K562 (cell line): ENCODE results near the gene RPP38. TPM values are rescaled to one million over a fixed set of nuclear protein-coding genes. Genes with fewer than 3 reads are reported as not detected.

Experiments used
- ERF ChIP-seq: fragments of 450-650 bp; formaldehyde crosslinking; IDR thresholded peaks from 2 replicates; pipeline ENCODE4 v1.4.0; 2020; ENCODE audit warnings: mild to moderate bottlenecking, mixed read lengths
- EWSR1 ChIP-seq: fragments of 450-650 bp; IDR thresholded peaks from 2 replicates; pipeline ENCODE4 v1.6.1; 2018; ENCODE audit warnings: borderline replicate concordance, mild to moderate bottlenecking, low read depth, moderate library complexity; ENCODE audit not compliant: partially characterized antibody
- GABPB1 ChIP-seq: sonication (generic); formaldehyde crosslinking; IDR thresholded peaks from 2 replicates; pipeline ENCODE4 v1.8.0; 2022; ENCODE audit warnings: mild to moderate bottlenecking, missing genetic modification reagents
- HDAC6 ChIP-seq: IDR thresholded peaks from 2 replicates; pipeline ENCODE4 v1.6.1; 2012; ENCODE audit warnings: low read depth, mild to moderate bottlenecking, control low read depth, inconsistent platforms, low read length, moderate library complexity
- KLF13 ChIP-seq: fragments of 450-650 bp; IDR thresholded peaks from 2 replicates; pipeline ENCODE4 v1.6.1; 2016; ENCODE audit warnings: missing genetic modification characterization, low read depth, mild to moderate bottlenecking, missing compliant biosample characterization, moderate library complexity, borderline replicate concordance
- MGA ChIP-seq: fragments of 450-650 bp; IDR thresholded peaks from 2 replicates; pipeline ENCODE4 v1.6.1; 2016; ENCODE audit warnings: mild to moderate bottlenecking, moderate library complexity
- NR2C1 ChIP-seq, 2 experiments: fragments of 450-650 bp; IDR thresholded peaks; 2 replicates each; pipeline ENCODE4 v1.6.1; 2017; ENCODE audit warnings: mild to moderate bottlenecking in 2 of 2, antibody characterized with exemption in 1 of 2, inconsistent platforms in 1 of 2, missing compliant biosample characterization in 1 of 2, missing genetic modification characterization in 1 of 2
- POLR2H ChIP-seq: IDR thresholded peaks from 2 replicates; pipeline ENCODE4 v1.6.1; 2016; ENCODE audit warnings: missing genetic modification characterization, low read depth, mild to moderate bottlenecking, control low read depth, missing compliant biosample characterization, moderate library complexity
- RBM25 ChIP-seq: fragments of 200-400 bp; formaldehyde crosslinking; IDR thresholded peaks from 2 replicates; pipeline ENCODE4 v1.6.1; 2018; ENCODE audit warnings: low read length, low read depth, moderate library complexity; ENCODE audit not compliant: severe bottlenecking
- SMAD3 ChIP-seq: fragments of 450-650 bp; formaldehyde crosslinking; conservative IDR thresholded peaks from 2 replicates; pipeline ENCODE4 v1.4.0; 2020; ENCODE audit warnings: mild to moderate bottlenecking
- ZNF143 ChIP-seq: sonication (generic); formaldehyde crosslinking; IDR thresholded peaks from 2 replicates; pipeline ENCODE4 v1.9.0; 2022; ENCODE audit warnings: mild to moderate bottlenecking, missing genetic modification reagents
- ZNF695 ChIP-seq: fragments of 450-650 bp; formaldehyde crosslinking; IDR thresholded peaks from 2 replicates; pipeline ENCODE4 v1.4.0; 2020; ENCODE audit warnings: mild to moderate bottlenecking, moderate library complexity
- polyA plus RNA-seq, 8 experiments: library from polyadenylated mRNA; depleted of rRNA in 4 of 8; stranded (reverse) in 5 of 8; unstranded in 3 of 8; fragments of >200 nt; fragmentation: Nextera tagmentation in 2 of 8; fragmentation: Illumina TruSeq in 1 of 8; extraction: Ambion mirVana in 2 of 8; extraction: Trizol in 1 of 8; gene quantifications; 2 replicates each; pipeline versions ENCODE4 v1.2.1 to v1.2.3, GENCODE V29; 2011 to 2014; ENCODE audit warnings: inconsistent platforms in 1 of 8, missing spikeins in 1 of 8
- total RNA-seq, 7 experiments: library from RNA; depleted of rRNA in 6 of 7; stranded (reverse); fragments of >200 nt in 6 of 7; fragmentation: Illumina TruSeq in 2 of 7; extraction: Trizol in 2 of 7; gene quantifications; 2 replicates each; pipeline versions ENCODE4 v1.2.1 to v1.2.3, GENCODE V29; 2011 to 2021; ENCODE audit warnings: low replicate concordance in 1 of 7
- TF ChIP-seq, protein P1 (sequence below): fragments of 450-650 bp; formaldehyde crosslinking; conservative IDR thresholded peaks from 2 replicates; pipeline ENCODE4 v1.4.0; 2022; ENCODE audit warnings: mild to moderate bottlenecking, missing genetic modification characterization

Gene RPP38
- total and polyA plus RNA-seq, 9 of the 15 experiments (the other 6 are each of a cell fraction or from before 2014, with no cell fraction given) = 26.3 to 58.6 (median 33.8) TPM

- peak; percentile 99 for TF ChIP-seq RBM25
- no peak for TF ChIP-seq ZNF695 (CRISPR knock-in tag)
- no peak for TF ChIP-seq EWSR1
- no peak for TF ChIP-seq GABPB1 (CRISPR knock-in tag)
- TF ChIP-seq, protein P1, sequence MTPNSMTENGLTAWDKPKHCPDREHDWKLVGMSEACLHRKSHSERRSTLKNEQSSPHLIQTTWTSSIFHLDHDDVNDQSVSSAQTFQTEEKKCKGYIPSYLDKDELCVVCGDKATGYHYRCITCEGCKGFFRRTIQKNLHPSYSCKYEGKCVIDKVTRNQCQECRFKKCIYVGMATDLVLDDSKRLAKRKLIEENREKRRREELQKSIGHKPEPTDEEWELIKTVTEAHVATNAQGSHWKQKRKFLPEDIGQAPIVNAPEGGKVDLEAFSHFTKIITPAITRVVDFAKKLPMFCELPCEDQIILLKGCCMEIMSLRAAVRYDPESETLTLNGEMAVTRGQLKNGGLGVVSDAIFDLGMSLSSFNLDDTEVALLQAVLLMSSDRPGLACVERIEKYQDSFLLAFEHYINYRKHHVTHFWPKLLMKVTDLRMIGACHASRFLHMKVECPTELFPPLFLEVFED (CRISPR knock-in tag) = no peak
- TF ChIP-seq ERF (CRISPR knock-in tag) = no peak
- no peak for TF ChIP-seq SMAD3
- TF ChIP-seq POLR2H (tag) = no peak
- peak; percentile 91; the same call in 1 of the 2 replicates for TF ChIP-seq KLF13
- no peak for TF ChIP-seq ZNF143 (CRISPR knock-in tag)
- TF ChIP-seq MGA = peak; percentile 90
- TF ChIP-seq NR2C1 (IDR thresholded peaks at IDR 0.05) = no peak
- TF ChIP-seq NR2C1 (tag; IDR thresholded peaks at IDR 0.05) = no peak
- no peak for TF ChIP-seq HDAC6
Observed at GRCh38 chr10:15088428-15089261, 8.5 kb upstream of the RPP38 start, which contains the start of gene ACBD7 (continued).
